A673 (cell line): ENCODE data around the gene DNAJC6. TPM values are rescaled to one million over a fixed set of nuclear protein-coding genes. Genes with fewer than 3 reads are reported as not detected.

ENCODE experiments used
- BruUV-seq: library from RNA; stranded (reverse); fragments of 400-500 nt; replicated peaks from 2 replicates; lab custom pipeline; 2021; lab: Mats Ljungman, UMichigan
- CTCF ChIA-PET: fragments of 300-600 bp; sonication (Branson Sonifier 250); formaldehyde crosslinking; loops from one replicate; lab custom pipeline; 2022; ENCODE audit warnings: antibody characterized with exemption; lab: Charles Lee
- POLR2A ChIA-PET: fragments of 300-600 bp; sonication (Branson Sonifier 250); formaldehyde crosslinking; loops from one replicate; lab custom pipeline; 2022; ENCODE audit warnings: antibody characterized with exemption; ENCODE audit not compliant: low non-redundant PET; lab: Charles Lee
- DNase-seq: peaks from one replicate; pipeline ENCODE4 v3.0.0-alpha.2; 2015; ENCODE audit warnings: low spot score
- H3K27ac ChIP-seq: fragments of 200-600 bp; sonication (generic); 2 replicates; pipeline ENCODE4 v1.5.1; 2016; ENCODE audit warnings: mixed run types, low read depth, mild to moderate bottlenecking, mixed read lengths, antibody characterized with exemption, low read length; ENCODE audit not compliant: poor library complexity, severe bottlenecking
- H3K27me3 ChIP-seq: fragments of 200-600 bp; sonication (generic); replicated peaks from 2 replicates; pipeline ENCODE4 v1.6.1; 2017; ENCODE audit warnings: mixed run types, low read depth, mild to moderate bottlenecking, mixed read lengths, antibody characterized with exemption, low read length; ENCODE audit not compliant: insufficient read depth, poor library complexity
- H3K36me3 ChIP-seq: fragments of 200-600 bp; sonication (generic); 2 replicates; pipeline ENCODE4 v1.6.1; 2016; ENCODE audit warnings: mixed run types, mild to moderate bottlenecking, mixed read lengths, antibody characterized with exemption, low read length; ENCODE audit not compliant: insufficient read depth, poor library complexity, severe bottlenecking
- H3K4me1 ChIP-seq: fragments of 200-600 bp; sonication (generic); 2 replicates; pipeline ENCODE4 v1.6.1; 2017; ENCODE audit warnings: mixed run types, mild to moderate bottlenecking, mixed read lengths, antibody characterized with exemption, low read length; ENCODE audit not compliant: insufficient read depth, poor library complexity, severe bottlenecking
- H3K4me3 ChIP-seq: fragments of 200-600 bp; sonication (generic); 2 replicates; pipeline ENCODE4 v1.5.1; 2016; ENCODE audit warnings: low read depth, mixed run types, mild to moderate bottlenecking, mixed read lengths, low read length; ENCODE audit not compliant: poor library complexity, severe bottlenecking
- H3K9me3 ChIP-seq: fragments of 200-600 bp; sonication (generic); 2 replicates; pipeline ENCODE4 v1.6.1; 2016; ENCODE audit warnings: mixed run types, low read depth, mild to moderate bottlenecking, mixed read lengths, antibody characterized with exemption, low read length; ENCODE audit not compliant: poor library complexity, severe bottlenecking
- EZH2 ChIP-seq: fragments of 200-600 bp; sonication (generic); IDR thresholded peaks from 2 replicates; pipeline ENCODE4 v1.6.1; 2017; ENCODE audit warnings: borderline replicate concordance, low read depth, mild to moderate bottlenecking, mixed read lengths, antibody characterized with exemption, low read length; ENCODE audit not compliant: poor library complexity, severe bottlenecking
- intact Hi-C: fragments of 100-400 bp; cut with micrococcal nuclease; formaldehyde crosslinking; loops from one replicate; pipeline ENCODE4 v1.10.0; 2022; ENCODE audit not compliant: unreplicated experiment
- total RNA-seq: library from RNA; stranded (reverse); gene quantifications from 2 replicates; pipeline ENCODE4 v1.2.3, GENCODE V29; 2021
- TF ChIP-seq, protein P1 (sequence below): fragments of 300-800, 200-600 bp; sonication (generic); conservative IDR thresholded peaks from 2 replicates; pipeline ENCODE4 v1.5.1; 2017; ENCODE audit warnings: low read depth, mild to moderate bottlenecking, antibody characterized with exemption, low read length, moderate library complexity, mixed read lengths

The DNAJC6 gene
- total RNA-seq, 1 experiment from 2014 or later, result 1.1 TPM

DNA sequence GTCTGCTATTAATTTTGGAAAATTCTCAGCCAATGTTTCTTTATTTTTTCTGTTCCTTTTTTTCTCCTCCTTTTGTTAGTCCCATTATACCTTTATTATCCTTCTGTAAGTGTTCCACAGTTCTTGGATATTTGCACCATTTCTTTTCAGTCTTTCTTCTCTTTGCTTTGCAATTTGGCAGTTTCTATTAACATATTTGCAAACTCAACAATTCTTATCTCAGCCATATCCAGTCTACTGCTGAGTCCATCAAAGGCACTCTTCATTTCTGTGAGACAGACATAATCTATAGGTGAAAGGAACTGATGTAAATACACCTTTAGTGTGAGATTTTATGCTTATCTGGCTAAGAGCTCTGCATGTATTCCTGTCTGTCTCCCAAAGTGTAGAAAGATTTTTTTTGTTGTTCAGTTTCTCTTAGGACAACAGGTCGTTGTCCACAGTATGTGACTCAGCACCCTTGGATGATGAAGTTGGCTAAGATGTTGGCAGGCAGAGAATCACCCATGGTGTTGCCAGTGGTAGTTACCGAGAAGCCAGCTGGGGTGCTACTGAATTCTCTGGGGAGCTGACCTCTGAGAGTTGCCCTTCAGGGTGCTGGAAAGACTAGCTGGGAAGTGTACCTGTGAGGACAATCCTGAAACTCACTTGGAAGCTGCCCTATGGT, 149.5 kb downstream of the DNAJC6 start:
- DNase-seq, result no peak
- no peak for TF ChIP-seq EZH2
- TF ChIP-seq, protein P1, sequence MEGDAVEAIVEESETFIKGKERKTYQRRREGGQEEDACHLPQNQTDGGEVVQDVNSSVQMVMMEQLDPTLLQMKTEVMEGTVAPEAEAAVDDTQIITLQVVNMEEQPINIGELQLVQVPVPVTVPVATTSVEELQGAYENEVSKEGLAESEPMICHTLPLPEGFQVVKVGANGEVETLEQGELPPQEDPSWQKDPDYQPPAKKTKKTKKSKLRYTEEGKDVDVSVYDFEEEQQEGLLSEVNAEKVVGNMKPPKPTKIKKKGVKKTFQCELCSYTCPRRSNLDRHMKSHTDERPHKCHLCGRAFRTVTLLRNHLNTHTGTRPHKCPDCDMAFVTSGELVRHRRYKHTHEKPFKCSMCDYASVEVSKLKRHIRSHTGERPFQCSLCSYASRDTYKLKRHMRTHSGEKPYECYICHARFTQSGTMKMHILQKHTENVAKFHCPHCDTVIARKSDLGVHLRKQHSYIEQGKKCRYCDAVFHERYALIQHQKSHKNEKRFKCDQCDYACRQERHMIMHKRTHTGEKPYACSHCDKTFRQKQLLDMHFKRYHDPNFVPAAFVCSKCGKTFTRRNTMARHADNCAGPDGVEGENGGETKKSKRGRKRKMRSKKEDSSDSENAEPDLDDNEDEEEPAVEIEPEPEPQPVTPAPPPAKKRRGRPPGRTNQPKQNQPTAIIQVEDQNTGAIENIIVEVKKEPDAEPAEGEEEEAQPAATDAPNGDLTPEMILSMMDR, result no peak
- H3K4me3 ChIP-seq, result no peak overlapping the region
- ChIA-PET CTCF (interaction anchor here (0.7 to 1.1 kb wide), 2 partner anchors 30 to 229 kb away, joined by 3 to 4 read pairs; no protein-coding TSS in a partner anchor), POLR2A (interaction anchor here (0.6 kb wide), 1 partner anchor 32 kb away, joined by 3 read pairs; no protein-coding TSS in a partner anchor)
- H3K27me3 ChIP-seq, result no peaks in the 10 kb centered on the region
- intact Hi-C loops, result no loop called here
- H3K36me3 ChIP-seq, result no peaks in the 10 kb centered on the region
- H3K9me3 ChIP-seq, result no peaks in the 10 kb centered on the region
- no peak overlapping the region for H3K27ac ChIP-seq
- H3K4me1 ChIP-seq, result no peaks in the 10 kb centered on the region
- no TSS peak for BruUV-seq

DNA sequence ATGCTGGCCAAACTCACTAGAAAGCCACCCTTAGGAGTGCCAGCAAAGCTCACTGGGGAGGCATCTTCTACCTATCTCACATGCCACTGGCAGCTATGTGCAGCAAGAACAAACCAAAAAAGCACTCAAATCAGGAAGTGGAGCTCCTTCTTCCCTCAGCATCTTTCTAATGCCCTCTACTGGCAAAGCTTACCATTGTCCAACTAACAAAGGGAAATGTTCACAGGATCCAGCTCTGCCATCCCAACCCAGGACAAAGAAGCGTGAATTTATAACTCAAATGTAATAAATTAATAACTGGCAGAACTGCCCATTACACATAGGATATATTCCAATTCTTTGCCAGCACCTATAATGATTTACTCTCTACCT, 150.0 kb downstream of the DNAJC6 start:
- CTCF ChIA-PET, result interaction anchor here (0.7 to 1.1 kb wide), 2 partner anchors 30 to 228 kb away, joined by 3 to 4 read pairs; no protein-coding TSS in a partner anchor
- DNase-seq, result peak; percentile 40

More for the DNA sequence above, 150.0 kb downstream of the DNAJC6 start:
- Histone ChIP-seq H3K9me3 (no peaks in the 10 kb centered on the region), H3K27ac (no peak overlapping the region), H3K36me3 (no peaks in the 10 kb centered on the region), H3K27me3 (no peaks in the 10 kb centered on the region), H3K4me3 (no peak overlapping the region), H3K4me1 (no peaks in the 10 kb centered on the region)
- intact Hi-C loops, result no loop called here
- TF ChIP-seq EZH2, result no peak
- TF ChIP-seq, protein P1, result peak; percentile 63
- BruUV-seq, result no TSS peak
- POLR2A ChIA-PET, result interaction anchor here (0.6 kb wide), 1 partner anchor 32 kb away, joined by 3 read pairs; no protein-coding TSS in a partner anchor

Other genes with a start within 250 kb of the DNAJC6 start
- gene AK4, start 161.3 kb upstream of the DNAJC6 start, total RNA-seq, result 5.5 and 11.1 TPM in 2 replicates
- gene LEPR, start 111.1 kb downstream of the DNAJC6 start, total RNA-seq, result 1.5 and 1.6 TPM in 2 replicates
- 24.8 and 29.3 TPM in 2 replicates for gene LEPROT, start 111.1 kb downstream of the DNAJC6 start, total RNA-seq